Large intestine (tissue), 3 donors: ENCODE measurements around the gene KRTAP3-3. TPM values are rescaled to one million over a fixed set of nuclear protein-coding genes. Genes with fewer than 3 reads are reported as not detected.

Source experiments
- DNase-seq, 2 donors: peaks; one replicate each; pipeline versions ENCODE4 v3.0.0 to v3.0.0-alpha.2; 2013
- H3K27ac ChIP-seq: one replicate; pipeline ENCODE4 v1.5.1; 2013; ENCODE audit warnings: low read length
- H3K27me3 ChIP-seq: 2 replicates; pipeline ENCODE4 v1.6.1; 2013; ENCODE audit warnings: low read length; ENCODE audit not compliant: control insufficient read depth, insufficient read depth
- H3K36me3 ChIP-seq: 2 replicates; pipeline ENCODE4 v1.6.1; 2013; ENCODE audit warnings: low read length; ENCODE audit not compliant: control insufficient read depth, insufficient read depth
- H3K4me1 ChIP-seq: one replicate; pipeline ENCODE4 v1.6.1; 2013; ENCODE audit warnings: low read length; ENCODE audit not compliant: control insufficient read depth, insufficient read depth
- H3K4me3 ChIP-seq: one replicate; pipeline ENCODE4 v1.5.1; 2013; ENCODE audit warnings: low read length
- H3K9me3 ChIP-seq: one replicate; pipeline ENCODE4 v1.6.1; 2013; ENCODE audit warnings: mild to moderate bottlenecking, low read depth, low read length, moderate library complexity; ENCODE audit not compliant: control insufficient read depth
- WGBS: methylation state at CpG from one replicate; pipeline ENCODE4 v1.1.5; 2013; ENCODE audit warnings: low lambda C conversion rate; ENCODE audit not compliant: insufficient coverage; 5-methylcytosine and 5-hydroxymethylcytosine counted together
- polyA plus RNA-seq: library from polyadenylated mRNA; unstranded; fragments of 120-200 nt; gene quantifications from one replicate; pipeline ENCODE4 v1.2.1, GENCODE V29; 2013

Gene KRTAP3-3
- polyA plus RNA-seq, 1 donor: not detected

- H3K27me3 ChIP-seq: no peaks in the 10 kb centered on the region
- no peaks in the 10 kb centered on the region for H3K9me3 ChIP-seq
- H3K4me1 ChIP-seq: no peaks in the 10 kb centered on the region
- H3K27ac ChIP-seq: no peak overlapping the region
- no peaks in the 10 kb centered on the region for H3K36me3 ChIP-seq
- H3K4me3 ChIP-seq: no peak overlapping the region
- no peak for DNase-seq
- WGBS: no CpG with 5 or more reads among the region's 3 CpGs
These were observed 25.5 kb upstream of the KRTAP3-3 start for GRCh38 chr17:41019415-41019814.

DNA sequence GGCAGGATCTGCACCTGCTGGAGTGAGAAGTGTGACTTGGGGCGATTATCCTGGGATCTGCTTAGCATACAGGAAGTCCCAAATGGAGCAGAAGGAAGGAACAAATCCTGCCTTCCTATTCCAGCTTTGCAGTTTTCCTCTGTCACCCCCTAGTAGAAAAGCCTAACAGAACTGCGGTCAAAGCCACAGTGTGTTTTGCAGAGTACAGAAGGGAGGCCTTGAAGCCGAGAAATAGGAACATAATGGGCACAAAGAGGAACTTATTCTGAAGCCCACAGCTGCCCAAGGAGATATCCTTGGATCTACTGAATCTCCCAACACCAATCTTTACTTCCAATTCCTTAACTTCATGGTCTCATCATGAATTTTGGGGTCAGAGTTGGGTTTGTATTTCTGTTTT, 24.6 kb upstream of the KRTAP3-3 start:
- Histone ChIP-seq H3K4me3 (no peak overlapping the region), H3K4me1 (no peaks in the 10 kb centered on the region), H3K27me3 (no peaks in the 10 kb centered on the region), H3K36me3 (no peaks in the 10 kb centered on the region), H3K27ac (no peak overlapping the region), H3K9me3 (no peaks in the 10 kb centered on the region)
- no CpG with 5 or more reads among the region's 3 CpGs for WGBS
- DNase-seq: no peak

DNA sequence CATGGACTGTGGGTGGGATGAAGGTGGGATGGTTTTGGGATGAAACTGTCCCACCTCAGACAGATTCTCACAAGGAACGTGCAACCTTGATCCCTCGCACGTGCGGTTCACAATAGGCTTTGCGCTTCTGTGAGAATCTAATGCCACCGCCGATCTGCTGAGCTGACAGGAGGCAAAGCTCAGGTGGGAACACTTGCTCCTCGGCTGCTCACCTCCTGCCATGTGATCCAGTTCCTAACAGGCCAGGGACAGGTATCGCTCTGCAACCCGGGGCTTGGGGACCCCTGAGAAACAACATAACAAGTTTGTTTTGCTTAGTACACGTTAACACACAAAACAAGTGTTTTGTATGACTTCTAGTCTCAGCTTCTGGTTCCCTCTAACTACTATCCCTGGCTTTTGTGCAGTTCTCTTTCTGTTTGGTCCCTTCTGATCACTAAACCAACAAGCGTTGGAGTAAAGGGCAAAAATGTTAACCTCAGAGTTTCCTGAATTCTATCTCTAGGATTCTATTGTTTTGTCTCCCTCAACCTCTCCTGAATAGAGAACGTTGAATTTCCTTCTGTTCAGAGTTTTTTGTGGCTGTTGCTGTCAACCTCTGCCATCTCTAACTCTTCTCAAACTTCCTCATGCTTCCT, 22.7 kb upstream of the KRTAP3-3 start:
- no peaks in the 10 kb centered on the region for H3K4me1 ChIP-seq
- 65% methylated on average over 2 of the region's 13 CpGs for WGBS
- no peak for DNase-seq

GRCh38 chr17:41015454-41015853, 21.5 kb upstream of the KRTAP3-3 start:
- Histone ChIP-seq H3K27me3 (no peaks in the 10 kb centered on the region), H3K36me3 (no peaks in the 10 kb centered on the region), H3K27ac (no peak overlapping the region), H3K4me3 (no peak overlapping the region), H3K4me1 (no peaks in the 10 kb centered on the region), H3K9me3 (no peaks in the 10 kb centered on the region)
- DNase-seq: no peak
- WGBS: 100% methylated on average over 2 of the region's 7 CpGs

More for the DNA sequence above, 22.7 kb upstream of the KRTAP3-3 start:
- H3K27ac ChIP-seq: no peak overlapping the region
- no peak overlapping the region for H3K4me3 ChIP-seq
- H3K27me3 ChIP-seq: no peaks in the 10 kb centered on the region
- H3K36me3 ChIP-seq: no peaks in the 10 kb centered on the region
- H3K9me3 ChIP-seq: no peaks in the 10 kb centered on the region

DNA sequence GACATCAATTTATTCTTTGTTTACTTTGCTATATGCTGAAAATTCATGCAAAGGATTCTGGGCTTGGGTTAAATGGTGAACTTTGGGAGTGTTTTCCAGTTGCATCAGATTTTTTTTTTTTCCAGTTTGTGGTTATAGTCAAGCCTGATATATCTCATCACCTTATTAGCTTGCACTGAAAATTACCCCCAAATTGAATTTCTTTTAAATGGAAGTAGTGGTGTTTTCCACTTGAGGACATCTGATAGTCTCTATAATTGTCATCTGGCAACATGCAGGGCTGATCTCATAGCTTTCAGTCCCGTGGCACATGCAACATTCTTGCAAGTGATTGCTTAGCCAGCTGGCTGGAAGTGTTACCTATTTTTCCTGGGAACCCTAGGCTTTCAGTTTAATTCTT, 19.6 kb upstream of the KRTAP3-3 start:
- no peak for DNase-seq
- no peaks in the 10 kb centered on the region for H3K4me1 ChIP-seq
- no peaks in the 10 kb centered on the region for H3K36me3 ChIP-seq
- no peak overlapping the region for H3K27ac ChIP-seq
- H3K4me3 ChIP-seq: no peak overlapping the region
- H3K27me3 ChIP-seq: peaks cover 2% of the 10 kb centered on the region
- no CpG with 5 or more reads among the region's 1 CpG for WGBS
- no peaks in the 10 kb centered on the region for H3K9me3 ChIP-seq

DNA sequence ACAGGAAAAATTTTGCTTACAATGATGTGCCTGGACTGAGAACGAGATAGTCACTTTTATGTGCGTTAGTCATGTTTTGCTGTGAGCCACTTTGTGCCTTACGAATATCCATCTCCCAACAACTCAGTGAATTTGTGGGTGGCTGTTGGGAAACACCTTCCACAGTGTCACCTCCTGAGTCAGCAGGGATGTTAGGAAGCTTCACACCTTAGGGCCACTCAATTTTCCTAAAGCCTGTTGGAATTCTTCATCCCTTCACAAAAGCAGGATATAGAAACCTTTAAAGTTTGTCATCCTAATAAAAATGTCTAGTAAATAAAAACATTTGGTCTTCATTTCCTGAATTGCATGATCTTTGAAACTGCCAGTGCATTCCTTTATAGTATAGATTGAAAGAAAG, 19.2 kb upstream of the KRTAP3-3 start:
- no peaks in the 10 kb centered on the region for H3K9me3 ChIP-seq
- H3K4me1 ChIP-seq: no peaks in the 10 kb centered on the region
- no peak for DNase-seq
- no peak overlapping the region for H3K4me3 ChIP-seq
- H3K27ac ChIP-seq: no peak overlapping the region
- WGBS: no CpG with 5 or more reads among the region's 3 CpGs
- H3K27me3 ChIP-seq: peaks cover 2% of the 10 kb centered on the region
- no peaks in the 10 kb centered on the region for H3K36me3 ChIP-seq

DNA sequence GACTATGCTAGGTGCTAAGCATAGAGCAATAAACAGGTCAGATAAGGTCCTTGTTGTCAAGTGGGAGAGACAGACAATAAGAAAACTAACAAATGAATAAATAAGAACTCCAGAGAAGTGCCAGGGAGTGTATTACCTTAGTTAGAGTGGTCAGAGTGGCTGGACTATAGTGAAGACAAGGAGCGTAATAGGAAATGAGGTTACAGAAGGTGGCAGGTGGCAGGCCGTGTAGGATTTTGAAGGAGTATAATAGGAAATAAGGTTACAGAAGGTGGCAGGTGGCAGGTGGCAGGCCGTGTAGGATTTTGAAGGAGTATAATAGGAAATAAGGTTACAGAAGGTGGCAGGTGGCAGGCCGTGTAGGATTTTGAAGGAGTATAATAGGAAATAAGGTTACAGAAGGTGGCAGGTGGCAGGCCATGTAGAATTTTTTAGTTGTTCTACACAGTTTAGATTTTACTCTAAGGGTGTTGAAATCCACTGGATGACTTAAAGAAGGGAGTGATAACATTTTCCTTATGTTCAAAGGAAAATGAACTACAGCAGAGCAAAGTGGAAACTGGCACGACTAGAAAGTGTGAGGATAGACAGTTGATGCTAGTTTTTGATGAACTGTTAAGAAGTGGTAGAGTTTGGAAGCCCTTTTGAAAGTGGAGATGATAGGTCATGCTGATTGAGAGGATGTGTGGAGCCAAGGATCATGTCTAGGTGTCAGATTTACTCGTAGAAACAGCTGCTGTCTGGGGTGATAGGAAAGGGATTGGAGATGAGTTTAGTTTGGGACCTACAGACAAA, 18.6 kb upstream of the KRTAP3-3 start:
- Histone ChIP-seq H3K36me3 (no peaks in the 10 kb centered on the region), H3K27me3 (peaks cover 2% of the 10 kb centered on the region), H3K4me1 (no peaks in the 10 kb centered on the region), H3K9me3 (no peaks in the 10 kb centered on the region), H3K4me3 (no peak overlapping the region), H3K27ac (no peak overlapping the region)
- DNase-seq: no peak
- 82% methylated on average over 5 of the region's 6 CpGs for WGBS

DNA sequence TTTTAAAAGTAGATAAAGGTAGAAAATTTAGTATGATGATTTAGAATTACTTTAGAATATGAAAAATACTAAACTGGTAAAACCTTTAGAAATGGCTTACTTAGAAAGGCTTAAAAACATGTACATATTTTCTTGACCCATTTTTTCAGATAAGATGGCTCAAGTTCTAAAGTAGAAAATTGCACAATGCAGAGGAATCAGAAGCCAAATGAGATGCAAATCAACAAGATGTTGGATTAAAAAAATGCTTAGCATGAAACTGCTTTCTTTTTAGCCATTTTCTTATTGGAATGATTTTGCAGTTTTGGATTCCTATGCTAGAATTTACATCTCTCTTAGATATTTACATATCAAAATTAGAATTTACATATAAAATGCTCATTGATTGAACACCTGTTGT, 16.5 kb upstream of the KRTAP3-3 start:
- Histone ChIP-seq H3K27me3 (peaks cover 2% of the 10 kb centered on the region), H3K4me1 (no peaks in the 10 kb centered on the region), H3K27ac (no peak overlapping the region), H3K4me3 (no peak overlapping the region), H3K36me3 (no peaks in the 10 kb centered on the region), H3K9me3 (no peaks in the 10 kb centered on the region)
- no peak for DNase-seq

DNA sequence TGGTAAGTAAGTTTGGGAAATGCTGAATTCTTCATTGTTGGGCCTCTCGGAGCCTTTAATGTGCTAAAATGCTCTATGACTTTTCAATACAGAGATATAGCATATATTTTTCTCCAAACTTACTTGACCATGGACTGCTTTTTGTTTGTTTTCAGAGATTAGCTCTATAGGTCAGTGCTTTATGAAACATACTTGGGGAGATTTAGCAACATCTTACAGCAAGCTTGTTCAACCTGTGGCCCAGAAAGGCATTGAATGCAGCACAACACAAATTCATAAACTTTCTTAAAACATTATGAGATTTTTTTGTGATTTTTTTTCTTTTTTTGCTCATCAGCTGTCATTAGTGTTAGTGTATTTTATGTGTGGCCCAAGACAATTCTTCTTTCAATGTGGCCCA, 16.0 kb upstream of the KRTAP3-3 start:
- H3K27me3 ChIP-seq: peaks cover 2% of the 10 kb centered on the region
- no peak overlapping the region for H3K4me3 ChIP-seq
- H3K36me3 ChIP-seq: no peaks in the 10 kb centered on the region
- no peaks in the 10 kb centered on the region for H3K9me3 ChIP-seq
- DNase-seq: no peak
- H3K4me1 ChIP-seq: no peaks in the 10 kb centered on the region
- no CpG with 5 or more reads among the region's 1 CpG for WGBS
- no peak overlapping the region for H3K27ac ChIP-seq

GRCh38 chr17:41009301-41009760, 15.4 kb upstream of the KRTAP3-3 start:
- Histone ChIP-seq H3K36me3 (no peaks in the 10 kb centered on the region), H3K9me3 (no peaks in the 10 kb centered on the region), H3K27ac (no peak overlapping the region), H3K27me3 (peaks cover 2% of the 10 kb centered on the region), H3K4me3 (no peak overlapping the region), H3K4me1 (no peaks in the 10 kb centered on the region)
- 75% methylated on average over 1 of the region's 4 CpGs for WGBS
- DNase-seq: no peak

GRCh38 chr17:41008811-41009210, 14.8 kb upstream of the KRTAP3-3 start, which contains the start of gene KRTAP3-1:
Gene KRTAP3-1 (minus strand): TSS chr17:41009128. CDS start chr17:41009074, 54 bp downstream.
- no peaks in the 10 kb centered on the region for H3K9me3 ChIP-seq
- H3K27ac ChIP-seq: no peak within 1 kb of the TSS
- peaks cover 2% of the 10 kb centered on the region for H3K27me3 ChIP-seq
- H3K4me1 ChIP-seq: no peaks in the 10 kb centered on the region
- WGBS: 83% methylated on average over 2 of the region's 8 CpGs
- peak in 1 of 2 donors; percentile 7 for DNase-seq
- H3K4me3 ChIP-seq: no peak within 1 kb of the TSS
- H3K36me3 ChIP-seq: no peaks in the 10 kb centered on the region
